Measurements from ENCODE around the gene XPOT.

- TF ChIP-seq POLR2A (IDR thresholded peaks at IDR 0.05) (no peak), CTCF (IDR thresholded peaks at IDR 0.05) (no peak)
Observed at GRCh38 chr12:64491718-64492117, 87.5 kb downstream of the XPOT start.

Measured in body of pancreas (tissue), 4 donors.